Measurements from ENCODE around the gene FAM25G. TPM values are rescaled to one million over a fixed set of nuclear protein-coding genes. Genes with fewer than 3 reads are reported as not detected.

Gene FAM25G
- total RNA-seq, 1 donor from 2014 or later, result 1.2 TPM

GRCh38 chr10:47447209-47447608, 44.3 kb downstream of the FAM25G start:
- intact Hi-C loops (cut with micrococcal nuclease), result no loop called here
- H3K9me3 Mint-ChIP-seq, result peaks cover 7% of the 10 kb centered on the region
- CTCF ChIA-PET, result no interaction called here
- H3K27me3 Mint-ChIP-seq, result peaks cover 6% of the 10 kb centered on the region
- H3K27ac Mint-ChIP-seq, result no peak overlapping the region
- TF ChIP-seq CTCF (IDR thresholded peaks at IDR 0.05), result no peak
- ATAC-seq (ENCODE audit: low read depth) (no peak), DNase-seq (no peak)
- no peak overlapping the region for H3K4me3 Mint-ChIP-seq
- POLR2A ChIA-PET, result no interaction called here
- peaks cover 8% of the 10 kb centered on the region for H3K4me1 Mint-ChIP-seq
- H3K36me3 Mint-ChIP-seq (ENCODE audit: low read depth), result no peaks in the 10 kb centered on the region

- DNase-seq, result no peak
- H3K4me1 Mint-ChIP-seq, result peaks cover 8% of the 10 kb centered on the region
Measured at GRCh38 chr10:47445720-47446119, 45.8 kb downstream of the FAM25G start.

GRCh38 chr10:47444047-47444446, 47.5 kb downstream of the FAM25G start:
- Mint-ChIP-seq H3K27ac (no peak overlapping the region), H3K9me3 (peaks cover 7% of the 10 kb centered on the region), H3K4me1 (peaks cover 6% of the 10 kb centered on the region), H3K36me3 (ENCODE audit: low read depth) (no peaks in the 10 kb centered on the region), H3K27me3 (peaks cover 18% of the 10 kb centered on the region), H3K4me3 (no peak overlapping the region)
- DNase-seq (no peak), ATAC-seq (ENCODE audit: low read depth) (no peak)
- no peak for TF ChIP-seq CTCF (IDR thresholded peaks at IDR 0.05)
- POLR2A ChIA-PET, result no interaction called here
- intact Hi-C loops (cut with micrococcal nuclease), result no loop called here
- CTCF ChIA-PET, result no interaction called here

More at GRCh38 chr10:47445720-47446119, 45.8 kb downstream of the FAM25G start:
- no peak overlapping the region for H3K4me3 Mint-ChIP-seq
- H3K27ac Mint-ChIP-seq, result no peak overlapping the region
- no peak for ATAC-seq (ENCODE audit: low read depth)
- POLR2A ChIA-PET, result no interaction called here
- TF ChIP-seq CTCF (IDR thresholded peaks at IDR 0.05), result no peak
- CTCF ChIA-PET, result no interaction called here
- H3K27me3 Mint-ChIP-seq, result peaks cover 14% of the 10 kb centered on the region
- no peaks in the 10 kb centered on the region for H3K36me3 Mint-ChIP-seq (ENCODE audit: low read depth)
- intact Hi-C loops (cut with micrococcal nuclease), result no loop called here
- H3K9me3 Mint-ChIP-seq, result peaks cover 7% of the 10 kb centered on the region

- H3K27me3 Mint-ChIP-seq, result peaks cover 18% of the 10 kb centered on the region
- no peak for DNase-seq
- no peak for ATAC-seq (ENCODE audit: low read depth)
- H3K36me3 Mint-ChIP-seq (ENCODE audit: low read depth), result no peaks in the 10 kb centered on the region
- no peak overlapping the region for H3K27ac Mint-ChIP-seq
- intact Hi-C loops (cut with micrococcal nuclease), result no loop called here
- POLR2A ChIA-PET, result no interaction called here
- no peak overlapping the region for H3K4me3 Mint-ChIP-seq
- no peaks in the 10 kb centered on the region for H3K4me1 Mint-ChIP-seq
- H3K9me3 Mint-ChIP-seq, result peaks cover 9% of the 10 kb centered on the region
- TF ChIP-seq CTCF (IDR thresholded peaks at IDR 0.05), result no peak
- CTCF ChIA-PET, result no interaction called here
Measured at GRCh38 chr10:47443145-47443544, 48.4 kb downstream of the FAM25G start.

- POLR2A ChIA-PET, result no interaction called here
- Mint-ChIP-seq H3K9me3 (peaks cover 11% of the 10 kb centered on the region), H3K4me1 (no peaks in the 10 kb centered on the region), H3K27ac (no peak overlapping the region), H3K36me3 (ENCODE audit: low read depth) (no peaks in the 10 kb centered on the region), H3K4me3 (no peak overlapping the region), H3K27me3 (peaks cover 18% of the 10 kb centered on the region)
- no peak for ATAC-seq (ENCODE audit: low read depth)
- no peak for TF ChIP-seq CTCF (IDR thresholded peaks at IDR 0.05)
- CTCF ChIA-PET, result no interaction called here
- intact Hi-C loops (cut with micrococcal nuclease), result no loop called here
- DNase-seq, result no peak
Measured at GRCh38 chr10:47442351-47442750, 49.1 kb downstream of the FAM25G start.

All from activated B cell treated with CpG ODN at 0.5 μM for 24 hours (primary cell).